ENCODE data around the gene AFAP1.

The AFAP1 gene

DNA sequence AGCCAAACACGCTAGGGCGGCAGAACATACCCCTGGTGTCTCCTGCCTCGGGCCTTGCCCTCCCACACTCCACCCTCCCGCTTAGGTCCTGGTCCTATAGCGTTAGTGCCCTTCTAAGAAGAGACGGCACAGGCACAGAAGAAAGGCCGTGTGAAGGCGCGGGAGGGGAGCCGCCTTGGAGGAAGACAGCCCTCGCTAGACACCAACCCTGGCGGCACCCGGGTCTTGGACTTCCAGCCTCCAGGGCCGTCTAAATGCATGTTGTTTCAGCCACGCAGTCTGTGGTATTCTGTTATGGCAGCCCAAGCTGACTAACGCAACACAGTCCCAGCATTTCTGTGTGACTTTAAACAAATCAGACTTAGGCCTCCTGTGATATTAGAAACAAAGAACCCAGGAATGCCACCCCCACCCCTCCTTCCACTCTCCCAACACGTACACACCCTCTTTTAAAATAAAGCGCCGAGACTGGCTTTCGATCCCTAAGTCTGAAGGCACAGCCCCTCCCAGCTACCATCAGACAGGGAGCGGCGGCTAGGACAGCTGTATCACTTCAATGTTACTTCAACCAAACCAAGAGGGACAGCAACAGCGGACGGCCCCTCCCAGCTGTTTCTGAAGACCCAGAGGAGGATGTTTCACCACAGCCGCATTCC is 128.0 kb downstream of the AFAP1 start:
- in situ Hi-C loops (cut with HindIII; ENCODE audit: low pct_ligation_motif_present, low sequenced_read_pairs), result no loop called here
- no peak for DNase-seq

DNA sequence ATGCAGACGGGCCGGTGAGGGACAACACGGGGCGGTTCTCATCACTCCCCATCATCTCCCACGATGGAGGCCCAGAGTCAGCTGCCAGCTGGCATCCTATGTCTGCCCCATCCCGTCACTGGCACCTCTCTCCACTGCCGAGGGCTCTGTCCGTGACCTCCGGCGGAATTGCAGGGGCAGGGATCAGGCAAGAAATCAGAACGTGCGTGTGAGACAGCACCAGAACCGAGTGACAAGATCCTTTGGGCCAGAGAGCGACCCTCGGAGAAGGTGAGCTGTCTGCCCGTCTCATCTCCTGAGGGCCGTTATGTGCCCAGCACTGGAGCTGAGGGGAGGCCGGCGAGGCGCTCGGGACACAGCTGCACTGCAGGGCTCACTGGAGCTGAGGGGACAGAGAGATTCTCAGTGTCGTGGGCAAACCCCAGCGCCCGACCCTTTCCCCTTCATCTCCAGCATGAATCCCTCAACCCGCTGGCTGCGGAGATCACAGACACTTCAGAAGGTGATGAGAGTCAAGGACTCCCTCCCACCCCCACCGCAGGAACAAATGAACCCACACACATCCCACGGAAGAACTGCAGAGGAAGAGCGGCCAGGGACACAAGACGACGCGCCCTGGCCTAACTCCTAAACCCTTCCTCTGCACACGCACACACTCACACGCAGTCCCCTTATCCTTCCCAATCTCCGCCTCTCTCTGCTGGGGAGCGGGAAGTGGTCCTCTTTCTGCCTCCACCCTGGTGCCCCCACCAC is 128.7 kb downstream of the AFAP1 start:
- TF ChIP-seq CTCF (IDR thresholded peaks at IDR 0.05; ENCODE audit: low read depth, low read length, missing control alignments), result no peak
- H3K27me3 ChIP-seq (replicated peaks), result no peaks in the 10 kb centered on the region
- peaks cover 81% of the 10 kb centered on the region for H3K36me3 ChIP-seq (replicated peaks)
- in situ Hi-C loops (cut with HindIII; ENCODE audit: low pct_ligation_motif_present, low sequenced_read_pairs), result no loop called here
- no peak for DNase-seq
- H3K27ac ChIP-seq, result no peak overlapping the region
- no peak overlapping the region for H3K4me3 ChIP-seq (ENCODE audit: low read depth, low read length)

More for the DNA sequence above, 128.0 kb downstream of the AFAP1 start:
- no peak overlapping the region for H3K4me3 ChIP-seq (ENCODE audit: low read depth, low read length)
- no peaks in the 10 kb centered on the region for H3K27me3 ChIP-seq (replicated peaks)
- H3K36me3 ChIP-seq (replicated peaks), result peaks cover 80% of the 10 kb centered on the region
- TF ChIP-seq CTCF (IDR thresholded peaks at IDR 0.05; ENCODE audit: low read depth, low read length, missing control alignments), result no peak
- H3K27ac ChIP-seq, result peak overlapping the region; percentile 11

GRCh38 chr4:7808752-7809151 is 130.9 kb downstream of the AFAP1 start:
- H3K27me3 ChIP-seq (replicated peaks), result no peaks in the 10 kb centered on the region
- no peak overlapping the region for H3K4me3 ChIP-seq (ENCODE audit: low read depth, low read length)
- peak overlapping the region; percentile 32 for H3K27ac ChIP-seq
- in situ Hi-C loops (cut with HindIII; ENCODE audit: low pct_ligation_motif_present, low sequenced_read_pairs), result no loop called here
- DNase-seq, result peak; percentile 66
- peaks cover 66% of the 10 kb centered on the region for H3K36me3 ChIP-seq (replicated peaks)
- TF ChIP-seq CTCF (IDR thresholded peaks at IDR 0.05; ENCODE audit: low read depth, low read length, missing control alignments), result no peak

- no peak for TF ChIP-seq CTCF (IDR thresholded peaks at IDR 0.05; ENCODE audit: low read depth, low read length, missing control alignments)
- H3K27ac ChIP-seq, result no peak overlapping the region
- in situ Hi-C loops (cut with HindIII; ENCODE audit: low pct_ligation_motif_present, low sequenced_read_pairs), result no loop called here
- DNase-seq, result no peak
- no peak overlapping the region for H3K4me3 ChIP-seq (ENCODE audit: low read depth, low read length)
- no peaks in the 10 kb centered on the region for H3K27me3 ChIP-seq (replicated peaks)
- peaks cover 66% of the 10 kb centered on the region for H3K36me3 ChIP-seq (replicated peaks)
Measured at GRCh38 chr4:7808181-7808580, 131.5 kb downstream of the AFAP1 start.

GRCh38 chr4:7807351-7807921 is 132.2 kb downstream of the AFAP1 start:
- no peak for DNase-seq
- no peak for TF ChIP-seq CTCF (IDR thresholded peaks at IDR 0.05; ENCODE audit: low read depth, low read length, missing control alignments)
- Histone ChIP-seq H3K4me3 (ENCODE audit: low read depth, low read length) (no peak overlapping the region), H3K27me3 (replicated peaks) (no peaks in the 10 kb centered on the region), H3K36me3 (replicated peaks) (peaks cover 62% of the 10 kb centered on the region), H3K27ac (peak overlapping the region; percentile 10)
- in situ Hi-C loops (cut with HindIII; ENCODE audit: low pct_ligation_motif_present, low sequenced_read_pairs), result no loop called here

All from brain microvascular endothelial cell (primary cell).